Left lung (tissue), 10 donors: ENCODE data around the gene GLS. TPM values are rescaled to one million over a fixed set of nuclear protein-coding genes. Genes with fewer than 3 reads are reported as not detected.

Source experiments
- ATAC-seq: fragments of 200-7000 bp; cut with Tn5 transposase; one replicate; pipeline ENCODE4 v1.9.1; 2020; ENCODE audit warnings: moderate library complexity
- DNase-seq, 4 donors: peaks; one replicate each; pipeline ENCODE4 v3.0.0-alpha.2; 2013 to 2020
- H3K27ac ChIP-seq, 2 donors: fragments of 200-600 bp; sonication (generic) in 1 of 2; one replicate each; pipeline versions ENCODE4 v1.5.0 to v1.8.0; 2020 to 2021
- H3K27me3 ChIP-seq, 2 donors: fragments of 200-600 bp; sonication (generic) in 1 of 2; one replicate each; pipeline versions ENCODE4 v1.5.0 to v1.8.0; 2020 to 2021
- H3K36me3 ChIP-seq, 2 donors: fragments of 200-600 bp; sonication (generic) in 1 of 2; one replicate each; pipeline versions ENCODE4 v1.5.0 to v1.8.0; 2020 to 2021
- H3K4me1 ChIP-seq, 2 donors: fragments of 200-600 bp; one replicate each; pipeline ENCODE4 v1.8.0; 2021
- H3K4me3 ChIP-seq, 2 donors: fragments of 200-600 bp; sonication (generic) in 1 of 2; one replicate each; pipeline versions ENCODE4 v1.5.0 to v1.8.0; 2020 to 2021; ENCODE audit warnings: mild to moderate bottlenecking in 1 of 2
- H3K9me3 ChIP-seq, 2 donors: fragments of 200-600 bp; sonication (generic) in 1 of 2; one replicate each; pipeline versions ENCODE4 v1.5.0 to v1.8.0; 2020 to 2021
- intact Hi-C, 2 donors: fragments of 100-400 bp; cut with DNase I; formaldehyde crosslinking; loops; one replicate each; pipeline versions ENCODE4 v1.11.2 to v1.14.2; 2022
- polyA plus RNA-seq, 6 donors: library from polyadenylated mRNA; unstranded; fragments of 120-200 nt; gene quantifications; one replicate each; pipeline ENCODE4 v1.2.1, GENCODE V29; 2013; ENCODE audit not compliant: insufficient read length in 6 of 6
- total RNA-seq, 2 donors: library from RNA; stranded (reverse); fragmentation: NEBNext Ultra II Directional; extraction: Animal tissue kit (Norgen Biotek cat#: 25700); gene quantifications; one replicate each; pipeline ENCODE4 v1.2.1, GENCODE V29; 2021
- TF ChIP-seq, protein P1 (sequence below), 2 donors: fragments of 200-600 bp; sonication (generic) in 1 of 2; IDR thresholded peaks; one replicate each; pipeline versions ENCODE4 v1.5.0 to v1.8.0; 2021; ENCODE audit warnings: antibody characterized with exemption in 2 of 2
- donor health status: DM: no; HTN: yes; CAD: no.
- donor health status: DM: no; HTN: no; CAD: no.

Gene GLS
- total and polyA plus RNA-seq, 8 donors, result 114 to 346 (median 123) TPM

DNA sequence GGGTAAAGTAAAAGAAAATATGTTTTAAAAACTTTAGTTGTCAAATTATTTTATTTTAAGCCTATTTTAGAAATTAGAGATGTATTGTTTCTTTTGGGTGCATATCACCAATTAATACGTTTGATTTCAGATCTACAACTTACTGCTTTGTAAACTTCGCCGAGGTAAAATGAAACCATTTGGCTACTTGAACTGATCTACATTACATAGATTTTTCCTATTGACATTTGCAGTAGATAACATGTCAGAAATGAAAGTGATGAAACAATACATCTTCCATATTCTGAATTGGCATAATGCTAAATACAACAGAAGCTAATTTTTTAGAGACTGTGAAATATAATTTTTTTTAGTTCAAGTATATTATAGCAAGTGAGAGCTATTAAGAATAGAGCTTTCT lies 39.5 kb downstream of the GLS start:
- H3K9me3 ChIP-seq, result no peaks in the 10 kb centered on the region
- ATAC-seq (no peak), DNase-seq (no peak)
- no peak overlapping the region for H3K27ac ChIP-seq
- H3K36me3 ChIP-seq, result peaks cover 0 to 59% of the 10 kb centered on the region in 2 donors
- H3K4me1 ChIP-seq, result no peaks in the 10 kb centered on the region
- H3K4me3 ChIP-seq, result no peak overlapping the region
- TF ChIP-seq, protein P1, sequence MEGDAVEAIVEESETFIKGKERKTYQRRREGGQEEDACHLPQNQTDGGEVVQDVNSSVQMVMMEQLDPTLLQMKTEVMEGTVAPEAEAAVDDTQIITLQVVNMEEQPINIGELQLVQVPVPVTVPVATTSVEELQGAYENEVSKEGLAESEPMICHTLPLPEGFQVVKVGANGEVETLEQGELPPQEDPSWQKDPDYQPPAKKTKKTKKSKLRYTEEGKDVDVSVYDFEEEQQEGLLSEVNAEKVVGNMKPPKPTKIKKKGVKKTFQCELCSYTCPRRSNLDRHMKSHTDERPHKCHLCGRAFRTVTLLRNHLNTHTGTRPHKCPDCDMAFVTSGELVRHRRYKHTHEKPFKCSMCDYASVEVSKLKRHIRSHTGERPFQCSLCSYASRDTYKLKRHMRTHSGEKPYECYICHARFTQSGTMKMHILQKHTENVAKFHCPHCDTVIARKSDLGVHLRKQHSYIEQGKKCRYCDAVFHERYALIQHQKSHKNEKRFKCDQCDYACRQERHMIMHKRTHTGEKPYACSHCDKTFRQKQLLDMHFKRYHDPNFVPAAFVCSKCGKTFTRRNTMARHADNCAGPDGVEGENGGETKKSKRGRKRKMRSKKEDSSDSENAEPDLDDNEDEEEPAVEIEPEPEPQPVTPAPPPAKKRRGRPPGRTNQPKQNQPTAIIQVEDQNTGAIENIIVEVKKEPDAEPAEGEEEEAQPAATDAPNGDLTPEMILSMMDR (IDR thresholded peaks at IDR 0.05), result no peak
- H3K27me3 ChIP-seq, result no peaks in the 10 kb centered on the region
- intact Hi-C loops, result no loop called here

DNA sequence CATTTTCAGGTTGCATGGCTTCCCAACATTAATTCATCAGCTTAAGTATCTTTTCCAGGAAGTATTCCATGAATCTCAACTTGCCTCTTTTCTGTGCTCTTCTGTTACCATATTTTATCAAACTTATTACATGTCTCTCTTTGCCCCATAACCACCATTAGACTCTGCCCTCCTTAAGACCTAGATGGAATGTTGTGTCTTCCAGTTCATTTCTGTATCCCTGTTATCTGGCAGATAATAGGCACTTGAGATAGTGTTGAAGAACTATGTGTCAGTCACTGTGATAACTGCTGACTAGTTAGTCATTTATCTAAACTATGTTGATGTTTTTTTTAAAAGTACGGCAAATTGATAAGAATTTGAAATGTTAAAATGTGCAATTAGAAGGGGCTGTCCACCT lies 41.8 kb downstream of the GLS start:
- H3K27me3 ChIP-seq, result no peaks in the 10 kb centered on the region
- H3K9me3 ChIP-seq, result no peaks in the 10 kb centered on the region
- H3K36me3 ChIP-seq, result peaks cover 0 to 67% of the 10 kb centered on the region in 2 donors
- no peak overlapping the region for H3K4me3 ChIP-seq
- H3K27ac ChIP-seq, result no peak overlapping the region
- TF ChIP-seq, protein P1 (IDR thresholded peaks at IDR 0.05), result no peak
- intact Hi-C loops, result no loop called here
- no peaks in the 10 kb centered on the region for H3K4me1 ChIP-seq
- ATAC-seq (peak; percentile 16), DNase-seq (no peak)

DNA sequence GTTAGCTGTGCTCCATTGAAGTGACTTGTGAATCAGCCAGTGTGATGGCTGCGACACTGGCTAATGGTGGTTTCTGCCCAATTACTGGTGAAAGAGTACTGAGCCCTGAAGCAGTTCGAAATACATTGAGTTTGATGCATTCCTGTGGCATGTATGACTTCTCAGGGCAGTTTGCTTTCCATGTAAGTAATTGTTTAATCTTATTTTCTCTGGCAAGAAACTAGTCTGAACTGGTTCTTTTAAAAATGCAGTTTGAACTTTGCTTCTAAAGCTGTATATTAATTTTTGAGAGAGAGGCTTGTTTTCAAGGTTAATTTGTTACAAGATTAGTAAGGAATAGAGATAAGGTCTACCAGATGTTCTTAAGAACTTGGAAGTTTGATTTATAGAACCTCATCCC lies 46.7 kb downstream of the GLS start:
- TF ChIP-seq, protein P1 (IDR thresholded peaks at IDR 0.05), result no peak
- Histone ChIP-seq H3K4me3 (no peak overlapping the region), H3K9me3 (no peaks in the 10 kb centered on the region), H3K27me3 (no peaks in the 10 kb centered on the region), H3K36me3 (peaks cover 0 to 95% of the 10 kb centered on the region in 2 donors), H3K4me1 (no peaks in the 10 kb centered on the region), H3K27ac (no peak overlapping the region)
- ATAC-seq, result peak; percentile 11
- DNase-seq, result peak in 1 of 4 donors; percentile 29
- intact Hi-C loops, result no loop called here

DNA sequence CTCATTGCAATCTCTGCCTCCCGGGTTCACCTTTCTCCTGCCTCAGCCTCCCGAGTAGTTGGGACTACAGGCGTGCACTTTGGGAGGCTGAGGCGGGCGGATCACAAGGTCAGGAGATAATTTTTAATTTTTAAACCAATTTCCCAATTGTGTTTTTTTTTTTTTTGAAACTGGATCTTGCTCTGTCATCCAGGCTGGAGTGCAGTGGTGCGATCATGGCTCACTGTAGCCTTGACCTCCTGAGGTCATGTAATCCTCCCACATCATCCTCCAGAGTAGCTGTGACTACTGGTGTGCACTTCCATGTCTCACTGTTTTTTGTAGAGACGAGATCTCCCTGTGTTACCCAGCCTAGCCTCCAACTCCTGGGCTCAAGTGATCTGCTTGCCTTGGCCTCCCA lies 49.3 kb downstream of the GLS start:
- intact Hi-C loops, result no loop called here
- H3K4me3 ChIP-seq, result no peak overlapping the region
- H3K4me1 ChIP-seq, result no peaks in the 10 kb centered on the region
- H3K9me3 ChIP-seq, result no peaks in the 10 kb centered on the region
- peaks cover 0 to 80% of the 10 kb centered on the region in 2 donors for H3K36me3 ChIP-seq
- TF ChIP-seq, protein P1 (IDR thresholded peaks at IDR 0.05), result no peak
- H3K27me3 ChIP-seq, result no peaks in the 10 kb centered on the region
- DNase-seq (no peak), ATAC-seq (no peak)
- H3K27ac ChIP-seq, result no peak overlapping the region

DNA sequence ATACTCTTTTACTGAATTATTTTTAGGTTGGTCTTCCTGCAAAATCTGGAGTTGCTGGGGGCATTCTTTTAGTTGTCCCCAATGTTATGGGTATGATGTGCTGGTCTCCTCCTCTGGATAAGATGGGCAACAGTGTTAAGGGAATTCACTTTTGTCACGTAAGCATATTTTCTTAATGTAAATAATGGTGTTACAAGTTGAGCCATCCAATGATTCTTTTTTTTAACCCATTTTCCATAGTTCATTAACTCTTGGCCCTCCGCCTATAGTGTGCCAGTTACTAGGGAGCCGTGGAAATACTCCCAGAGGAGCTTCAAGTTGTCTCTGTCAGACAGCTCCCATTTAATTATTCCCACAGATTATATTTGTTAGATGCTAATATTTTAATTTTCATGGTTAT lies 49.8 kb downstream of the GLS start:
- H3K4me3 ChIP-seq, result no peak overlapping the region
- H3K36me3 ChIP-seq, result peaks cover 0 to 75% of the 10 kb centered on the region in 2 donors
- ATAC-seq (no peak), DNase-seq (no peak)
- intact Hi-C loops, result no loop called here
- no peaks in the 10 kb centered on the region for H3K27me3 ChIP-seq
- H3K27ac ChIP-seq, result no peak overlapping the region
- TF ChIP-seq, protein P1 (IDR thresholded peaks at IDR 0.05), result no peak
- no peaks in the 10 kb centered on the region for H3K9me3 ChIP-seq
- H3K4me1 ChIP-seq, result no peaks in the 10 kb centered on the region
